ENCODE data around the gene GRID2. TPM values are rescaled to one million over a fixed set of nuclear protein-coding genes. Genes with fewer than 3 reads are reported as not detected.
"Not testable (repeated sequence)": the region's sequence is repeated elsewhere in the genome, so short reads cannot be mapped to it uniquely, and the experiment has no call there.

The GRID2 gene
- total RNA-seq, 1 donor from 2014 or later, result not detected

- no peak for TF ChIP-seq CTCF (conservative IDR thresholded peaks at IDR 0.05; ENCODE audit: low read depth, low read length)
- no peak for DNase-seq (ENCODE audit: low read depth)
- no peak overlapping the region for H3K4me3 ChIP-seq (ENCODE audit: low read depth, low read length)
Measured at GRCh38 chr4:92268642-92269041, 35.1 kb upstream of the GRID2 start.

- TF ChIP-seq CTCF (conservative IDR thresholded peaks at IDR 0.05; ENCODE audit: low read depth, low read length), result peak; percentile 46
- H3K4me3 ChIP-seq (ENCODE audit: low read depth, low read length), result no peak overlapping the region
- DNase-seq (ENCODE audit: low read depth), result peak; percentile 9
Measured at GRCh38 chr4:92270908-92271307, 32.9 kb upstream of the GRID2 start.

GRCh38 chr4:92271551-92271950 is 32.2 kb upstream of the GRID2 start:
- not testable (repeated sequence) for H3K4me3 ChIP-seq (ENCODE audit: low read depth, low read length); DNase-seq (ENCODE audit: low read depth)

- not testable (repeated sequence) for DNase-seq (ENCODE audit: low read depth); H3K4me3 ChIP-seq (ENCODE audit: low read depth, low read length)
Measured at GRCh38 chr4:92277057-92277881, 26.5 kb upstream of the GRID2 start.

- no peak for TF ChIP-seq CTCF (conservative IDR thresholded peaks at IDR 0.05; ENCODE audit: low read depth, low read length)
Measured at GRCh38 chr4:92279296-92279695, 24.5 kb upstream of the GRID2 start.

GRCh38 chr4:92299152-92299551 is 4.6 kb upstream of the GRID2 start:
- no peak overlapping the region for H3K4me3 ChIP-seq (ENCODE audit: low read depth, low read length)
- no peak for DNase-seq (ENCODE audit: low read depth)
- peak; percentile 33 for TF ChIP-seq CTCF (conservative IDR thresholded peaks at IDR 0.05; ENCODE audit: low read depth, low read length)

More at GRCh38 chr4:92279296-92279695, 24.5 kb upstream of the GRID2 start:
- no peak for DNase-seq (ENCODE audit: low read depth)
- H3K4me3 ChIP-seq (ENCODE audit: low read depth, low read length), result no peak overlapping the region

- TF ChIP-seq CTCF (conservative IDR thresholded peaks at IDR 0.05; ENCODE audit: low read depth, low read length), result no peak
- H3K4me3 ChIP-seq (ENCODE audit: low read depth, low read length), result no peak overlapping the region
- DNase-seq (ENCODE audit: low read depth), result no peak
Measured at GRCh38 chr4:92304121-92304520, 355 bp downstream of the GRID2 start.

GRCh38 chr4:92304606-92305005 is 840 bp downstream of the GRID2 start:
- no peak overlapping the region for H3K4me3 ChIP-seq (ENCODE audit: low read depth, low read length)
- no peak for TF ChIP-seq CTCF (conservative IDR thresholded peaks at IDR 0.05; ENCODE audit: low read depth, low read length)
- DNase-seq (ENCODE audit: low read depth), result no peak

All from epithelial cell of proximal tubule (primary cell).